Prostate gland (tissue), 2 donors: Measurements from ENCODE around the gene NCOA4. TPM values are rescaled to one million over a fixed set of nuclear protein-coding genes. Genes with fewer than 3 reads are reported as not detected.

Source experiments
- DNase-seq: peaks from one replicate; pipeline ENCODE4 v3.0.0-alpha.2; 2019; ENCODE audit warnings: low spot score
- H3K27ac ChIP-seq, 2 donors: fragments of 200-600 bp; sonication (generic); 2 replicates each; pipeline ENCODE4 v1.5.1; 2017 to 2019
- H3K27me3 ChIP-seq: fragments of 200-600 bp; sonication (generic); replicated peaks from 2 replicates; pipeline ENCODE4 v1.5.1; 2019; ENCODE audit not compliant: insufficient read depth
- H3K36me3 ChIP-seq, 2 donors: fragments of 200-600 bp; sonication (generic); 1 replicate in 1 of 2; 2 replicates in 1 of 2; pipeline versions ENCODE4 v1.5.1 to v1.8.1; 2017 to 2019
- H3K4me1 ChIP-seq: fragments of 200-600 bp; sonication (generic); replicated peaks from 2 replicates; pipeline ENCODE4 v1.5.1; 2019
- H3K4me3 ChIP-seq, 2 donors: fragments of 200-600 bp; sonication (generic); 2 replicates each; pipeline ENCODE4 v1.5.1; 2017 to 2019
- H3K9me3 ChIP-seq: fragments of 200-600 bp; sonication (generic); 2 replicates; pipeline ENCODE4 v1.5.1; 2017
- POLR2A ChIP-seq: fragments of 450-650 bp; IDR thresholded peaks from one replicate; pipeline ENCODE4 v1.6.1; 2016; ENCODE audit warnings: antibody characterized with exemption, mild to moderate bottlenecking
- POLR2AphosphoS5 ChIP-seq: sonication (generic); formaldehyde crosslinking; IDR thresholded peaks from one replicate; pipeline ENCODE4 v1.6.1; 2017; ENCODE audit warnings: antibody characterized with exemption
- WGBS: methylation state at CpG from one replicate; pipeline ENCODE4 v1.1.5; 2018; 5-methylcytosine and 5-hydroxymethylcytosine counted together
- intact Hi-C: fragments of 100-400 bp; cut with DNase I; formaldehyde crosslinking; loops from one replicate; pipeline ENCODE4 v1.14.2; 2022
- total RNA-seq, 2 donors: library from RNA; depleted of rRNA; stranded (reverse); fragments of >200 nt; gene quantifications; one replicate each; pipeline ENCODE4 v1.1.0, GENCODE V29; 2016
- TF ChIP-seq, protein P1 (sequence below), 4 experiments: fragments of 200-600 bp in 2 of 4; fragments of 450-650 bp in 2 of 4; sonication (generic) in 2 of 4; IDR thresholded peaks; 1 replicate in 3 of 4; 2 replicates in 1 of 4; pipeline ENCODE4 v1.5.1; 2016 to 2019; ENCODE audit warnings: antibody characterized with exemption in 4 of 4, mild to moderate bottlenecking in 2 of 4, moderate library complexity in 2 of 4

The NCOA4 gene
- total RNA-seq, result 100 to 1,000 TPM; 131 to 434 TPM

DNA sequence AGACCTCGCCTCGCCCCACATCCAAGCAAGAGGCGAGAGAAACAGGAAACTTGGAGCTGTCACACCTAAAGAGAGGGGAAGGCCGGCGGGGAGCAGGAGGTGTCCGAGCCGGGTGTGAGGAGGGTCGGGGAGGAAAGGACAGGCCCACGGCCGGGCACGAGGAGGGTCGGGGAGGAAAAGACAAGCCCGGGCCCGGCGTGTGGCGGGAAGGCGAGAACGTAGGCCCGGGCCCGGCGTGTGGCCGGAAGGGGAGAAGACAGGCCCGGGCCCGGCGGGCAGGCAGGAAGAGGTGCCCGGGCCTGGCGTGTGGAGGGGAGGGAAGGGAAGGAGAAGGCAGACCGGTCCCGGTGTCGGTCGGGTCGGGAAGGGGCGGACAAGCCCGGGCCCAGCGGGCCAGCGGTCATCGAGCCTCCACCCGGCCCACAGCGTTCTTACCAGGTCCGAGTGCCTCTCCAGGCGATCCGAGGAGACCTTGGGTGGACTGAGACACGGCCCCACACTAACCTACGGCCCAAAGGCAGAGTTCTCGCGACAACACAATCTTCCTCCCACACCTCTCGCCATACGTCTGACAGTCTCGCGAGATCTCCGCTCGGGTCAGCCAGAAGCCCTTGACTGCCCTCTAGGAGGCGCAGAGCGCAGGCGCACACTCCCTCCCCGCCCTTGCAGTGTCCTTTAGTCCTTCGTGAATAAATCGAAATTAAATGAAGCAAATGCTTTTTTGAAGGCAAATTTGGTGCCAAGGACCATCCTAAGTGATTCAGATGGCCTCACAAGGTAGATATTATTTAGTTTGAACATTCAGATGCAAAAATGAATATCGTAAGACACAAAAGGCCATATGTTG lies at the start of gene NCOA4:
Gene NCOA4 (minus strand): TSS at position 533 of the 847 bp plus-strand sequence. CDS start 13,943 bp downstream, outside the sequence.
- H3K4me3 ChIP-seq, result peak within 1 kb of the TSS; percentile 75 to 80
- H3K36me3 ChIP-seq, result no peaks in the 10 kb centered on the region
- intact Hi-C loops, result no loop called here
- no peaks in the 10 kb centered on the region for H3K9me3 ChIP-seq
- DNase-seq, result peak; percentile 96
- under 1% methylated on average over 59 of the region's 59 CpGs for WGBS
- TF ChIP-seq, protein P1, sequence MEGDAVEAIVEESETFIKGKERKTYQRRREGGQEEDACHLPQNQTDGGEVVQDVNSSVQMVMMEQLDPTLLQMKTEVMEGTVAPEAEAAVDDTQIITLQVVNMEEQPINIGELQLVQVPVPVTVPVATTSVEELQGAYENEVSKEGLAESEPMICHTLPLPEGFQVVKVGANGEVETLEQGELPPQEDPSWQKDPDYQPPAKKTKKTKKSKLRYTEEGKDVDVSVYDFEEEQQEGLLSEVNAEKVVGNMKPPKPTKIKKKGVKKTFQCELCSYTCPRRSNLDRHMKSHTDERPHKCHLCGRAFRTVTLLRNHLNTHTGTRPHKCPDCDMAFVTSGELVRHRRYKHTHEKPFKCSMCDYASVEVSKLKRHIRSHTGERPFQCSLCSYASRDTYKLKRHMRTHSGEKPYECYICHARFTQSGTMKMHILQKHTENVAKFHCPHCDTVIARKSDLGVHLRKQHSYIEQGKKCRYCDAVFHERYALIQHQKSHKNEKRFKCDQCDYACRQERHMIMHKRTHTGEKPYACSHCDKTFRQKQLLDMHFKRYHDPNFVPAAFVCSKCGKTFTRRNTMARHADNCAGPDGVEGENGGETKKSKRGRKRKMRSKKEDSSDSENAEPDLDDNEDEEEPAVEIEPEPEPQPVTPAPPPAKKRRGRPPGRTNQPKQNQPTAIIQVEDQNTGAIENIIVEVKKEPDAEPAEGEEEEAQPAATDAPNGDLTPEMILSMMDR (IDR thresholded peaks at IDR 0.05), result peak; percentile 66 to 96 (median 82)
- TF ChIP-seq POLR2AphosphoS5, result peak; percentile 91
- peak; percentile 74 for TF ChIP-seq POLR2A
- no peaks in the 10 kb centered on the region for H3K4me1 ChIP-seq
- peak within 1 kb of the TSS; percentile 91 to 95 for H3K27ac ChIP-seq
- no peaks in the 10 kb centered on the region for H3K27me3 ChIP-seq

DNA sequence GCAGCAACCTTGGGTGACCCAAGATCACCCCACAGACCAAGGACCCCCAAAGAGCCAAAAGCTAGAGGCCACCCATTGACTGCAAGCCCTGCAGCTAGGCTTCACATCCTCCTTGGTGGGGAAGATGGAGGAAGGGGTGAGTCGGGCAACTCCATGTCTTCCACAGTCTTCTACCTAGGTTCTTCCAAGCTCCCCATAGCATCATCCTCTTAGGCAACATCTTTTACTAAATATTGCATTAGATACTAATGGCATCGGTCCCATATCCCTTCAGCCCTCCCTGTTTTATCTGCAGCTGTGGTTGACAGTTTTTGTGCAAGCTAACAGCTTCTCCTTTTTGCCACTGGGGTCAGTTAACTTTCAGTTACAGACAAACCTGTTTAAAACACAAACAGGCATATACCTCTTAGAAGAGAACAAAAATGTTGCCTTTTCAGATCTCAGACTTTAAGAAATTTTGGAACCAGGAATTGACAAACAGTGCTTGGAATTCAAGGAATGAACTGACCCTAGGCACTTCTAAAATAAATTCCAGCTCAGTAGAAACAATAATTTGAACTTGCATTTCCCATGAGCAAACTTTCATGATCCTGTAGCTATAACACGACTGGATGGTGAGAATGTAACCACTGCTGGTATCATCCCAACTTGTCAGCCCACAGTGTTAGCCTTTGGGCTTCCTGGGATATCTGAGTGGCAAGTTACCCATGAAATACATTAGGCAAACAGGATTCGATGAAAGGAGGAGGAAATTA lies 49.6 kb upstream of the NCOA4 start:
- H3K27me3 ChIP-seq, result no peaks in the 10 kb centered on the region
- H3K27ac ChIP-seq, result peak overlapping the region; percentile 26 to 83
- H3K36me3 ChIP-seq, result no peaks in the 10 kb centered on the region
- WGBS, result 70% methylated on average over 4 of the region's 4 CpGs
- DNase-seq, result no peak
- TF ChIP-seq POLR2AphosphoS5, result no peak
- TF ChIP-seq POLR2A, result no peak
- TF ChIP-seq, protein P1 (IDR thresholded peaks at IDR 0.05), result no peak
- H3K4me3 ChIP-seq, result no peak overlapping the region
- H3K4me1 ChIP-seq, result no peaks in the 10 kb centered on the region
- intact Hi-C loops, result no loop called here
- H3K9me3 ChIP-seq, result no peaks in the 10 kb centered on the region

DNA sequence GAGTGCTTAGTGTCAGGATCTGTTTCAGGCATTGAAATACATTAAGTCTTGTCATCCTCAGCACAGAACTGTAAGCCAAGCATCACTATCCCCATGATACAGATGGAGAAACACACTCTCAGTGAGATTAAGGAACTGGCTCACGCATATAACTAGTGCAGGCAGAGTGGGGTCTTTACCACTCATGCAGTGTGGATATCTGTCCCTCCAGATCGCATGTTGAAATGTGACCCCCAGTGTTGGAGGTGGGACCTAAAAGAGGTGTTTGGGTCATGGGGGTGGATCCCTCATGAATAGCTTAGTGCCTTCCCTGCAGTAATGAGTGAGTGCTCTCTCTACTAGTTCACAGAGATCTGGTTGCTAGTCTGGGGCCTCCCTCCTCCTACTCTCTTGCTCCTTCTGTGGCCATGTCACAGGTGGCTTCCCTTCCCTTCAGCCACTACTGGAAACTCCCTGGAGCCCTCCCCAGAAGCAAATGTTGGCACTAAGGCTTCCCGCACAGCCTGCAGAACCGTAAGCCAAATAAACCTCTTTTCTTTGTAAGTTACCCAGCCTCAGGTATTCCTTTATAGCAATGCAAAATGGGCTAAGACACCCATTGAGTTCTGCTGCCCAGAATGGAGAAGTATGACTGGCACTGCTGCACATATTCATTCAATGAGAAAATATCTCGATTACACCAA lies 47.4 kb upstream of the NCOA4 start:
- Histone ChIP-seq H3K36me3 (no peaks in the 10 kb centered on the region), H3K9me3 (no peaks in the 10 kb centered on the region), H3K27me3 (no peaks in the 10 kb centered on the region), H3K4me1 (no peaks in the 10 kb centered on the region), H3K4me3 (no peak overlapping the region), H3K27ac (peak overlapping the region; percentile 26 to 83)
- DNase-seq, result no peak
- intact Hi-C loops, result no loop called here
- TF ChIP-seq POLR2A, result no peak
- TF ChIP-seq, protein P1 (IDR thresholded peaks at IDR 0.05), result no peak
- TF ChIP-seq POLR2AphosphoS5, result no peak
- 75% methylated on average over 5 of the region's 5 CpGs for WGBS

DNA sequence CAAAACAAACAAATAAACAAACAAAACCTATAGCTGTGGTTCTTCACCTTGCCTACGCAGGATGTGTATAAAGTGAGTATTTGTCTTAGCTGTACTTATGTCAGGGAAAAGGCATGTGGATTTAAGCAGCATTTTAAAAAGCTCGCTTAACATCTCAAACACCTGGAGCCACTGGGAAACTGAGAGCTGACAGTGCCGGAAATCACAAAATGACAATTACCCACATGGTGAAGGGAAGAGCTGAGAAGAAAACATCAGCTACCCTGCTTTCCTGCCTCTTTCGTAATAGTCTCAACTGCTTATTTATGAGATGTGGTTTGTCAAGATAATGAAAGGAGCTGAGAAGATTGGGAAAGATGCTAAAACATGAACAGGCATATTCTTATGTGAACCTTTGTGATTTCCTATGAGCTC lies 46.7 kb upstream of the NCOA4 start:
- peak overlapping the region; percentile 73 to 83 for H3K27ac ChIP-seq
- no peak overlapping the region for H3K4me3 ChIP-seq
- no peak for TF ChIP-seq POLR2AphosphoS5
- TF ChIP-seq POLR2A, result no peak
- TF ChIP-seq, protein P1 (IDR thresholded peaks at IDR 0.05), result no peak
- intact Hi-C loops, result no loop called here
- no peak for DNase-seq
- no peaks in the 10 kb centered on the region for H3K9me3 ChIP-seq
- 57% methylated on average over 4 of the region's 4 CpGs for WGBS
- H3K27me3 ChIP-seq, result no peaks in the 10 kb centered on the region
- H3K4me1 ChIP-seq, result no peaks in the 10 kb centered on the region
- H3K36me3 ChIP-seq, result no peaks in the 10 kb centered on the region
